ENCODE measurements around the gene LHFPL6. TPM values are rescaled to one million over a fixed set of nuclear protein-coding genes. Genes with fewer than 3 reads are reported as not detected.

Gene LHFPL6
- 18.6 and 30.2 TPM in 2 replicates for polyA plus RNA-seq

GRCh38 chr13:39602614-39603366 is at the start of gene LHFPL6:
LHFPL6 (minus strand) TSS chr13:39603193.

Other genes with a start within 250 kb of the LHFPL6 start
- gene COG6, start 52.5 kb upstream of the LHFPL6 start, polyA plus RNA-seq: 35.8 and 42.1 TPM in 2 replicates

Measured in Purkinje cell (primary cell).